C4-2B (cell line): Measurements from ENCODE around the gene DNAJB5.

Experiments
- H3K27ac ChIP-seq: fragments of 450-650 bp; 2 replicates; pipeline ENCODE4 v1.5.1; 2017
- ZFX ChIP-seq: fragments of 450-650 bp; IDR thresholded peaks from 2 replicates; pipeline ENCODE4 v1.6.1; 2017
- TF ChIP-seq, protein P1 (sequence below): fragments of 450-650 bp; conservative IDR thresholded peaks from 2 replicates; pipeline ENCODE4 v1.5.1; 2017; ENCODE audit warnings: mild to moderate bottlenecking

DNAJB5 gene

DNA sequence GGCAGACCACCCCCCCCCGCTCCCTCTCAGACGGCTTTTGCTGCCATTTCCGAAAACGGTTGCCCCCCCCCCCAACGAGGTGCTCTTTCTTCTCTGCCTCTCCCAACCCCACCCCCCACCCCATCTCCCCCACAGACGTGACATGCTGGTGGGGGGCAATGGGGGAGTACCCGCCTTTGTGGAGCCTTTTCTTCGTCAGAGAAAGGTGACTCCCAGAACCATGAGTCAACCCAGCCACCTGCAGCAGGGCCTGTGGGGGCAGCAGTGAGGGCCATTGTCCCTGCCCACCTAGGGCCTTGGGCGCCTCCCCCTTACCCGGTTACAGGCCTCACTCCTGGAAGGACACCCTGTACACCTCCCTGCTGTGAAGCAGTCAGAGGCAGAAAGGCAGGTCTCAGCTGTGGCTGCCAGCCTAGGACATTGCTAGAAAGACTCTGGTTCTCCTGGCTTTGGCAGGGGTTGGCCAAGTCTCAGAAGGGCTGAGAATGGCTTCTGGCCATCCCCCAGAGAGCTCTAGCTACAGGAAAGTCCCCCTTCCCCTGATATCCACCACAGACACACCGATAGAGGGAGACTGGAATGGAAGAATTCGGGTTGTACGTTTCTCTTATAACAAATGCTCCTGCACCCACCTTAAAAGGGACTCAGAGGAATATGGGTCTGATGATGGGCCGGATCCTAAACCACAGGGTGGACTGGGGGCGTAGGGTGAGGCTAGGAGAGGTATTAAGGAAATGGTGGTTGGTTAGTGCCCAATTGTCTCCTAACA is 2.2 kb downstream of the DNAJB5 start:
- no peak overlapping the region for H3K27ac ChIP-seq
- TF ChIP-seq, protein P1, sequence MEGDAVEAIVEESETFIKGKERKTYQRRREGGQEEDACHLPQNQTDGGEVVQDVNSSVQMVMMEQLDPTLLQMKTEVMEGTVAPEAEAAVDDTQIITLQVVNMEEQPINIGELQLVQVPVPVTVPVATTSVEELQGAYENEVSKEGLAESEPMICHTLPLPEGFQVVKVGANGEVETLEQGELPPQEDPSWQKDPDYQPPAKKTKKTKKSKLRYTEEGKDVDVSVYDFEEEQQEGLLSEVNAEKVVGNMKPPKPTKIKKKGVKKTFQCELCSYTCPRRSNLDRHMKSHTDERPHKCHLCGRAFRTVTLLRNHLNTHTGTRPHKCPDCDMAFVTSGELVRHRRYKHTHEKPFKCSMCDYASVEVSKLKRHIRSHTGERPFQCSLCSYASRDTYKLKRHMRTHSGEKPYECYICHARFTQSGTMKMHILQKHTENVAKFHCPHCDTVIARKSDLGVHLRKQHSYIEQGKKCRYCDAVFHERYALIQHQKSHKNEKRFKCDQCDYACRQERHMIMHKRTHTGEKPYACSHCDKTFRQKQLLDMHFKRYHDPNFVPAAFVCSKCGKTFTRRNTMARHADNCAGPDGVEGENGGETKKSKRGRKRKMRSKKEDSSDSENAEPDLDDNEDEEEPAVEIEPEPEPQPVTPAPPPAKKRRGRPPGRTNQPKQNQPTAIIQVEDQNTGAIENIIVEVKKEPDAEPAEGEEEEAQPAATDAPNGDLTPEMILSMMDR, result no peak; the same call in 1 of the 2 replicates
- TF ChIP-seq ZFX, result no peak

DNA sequence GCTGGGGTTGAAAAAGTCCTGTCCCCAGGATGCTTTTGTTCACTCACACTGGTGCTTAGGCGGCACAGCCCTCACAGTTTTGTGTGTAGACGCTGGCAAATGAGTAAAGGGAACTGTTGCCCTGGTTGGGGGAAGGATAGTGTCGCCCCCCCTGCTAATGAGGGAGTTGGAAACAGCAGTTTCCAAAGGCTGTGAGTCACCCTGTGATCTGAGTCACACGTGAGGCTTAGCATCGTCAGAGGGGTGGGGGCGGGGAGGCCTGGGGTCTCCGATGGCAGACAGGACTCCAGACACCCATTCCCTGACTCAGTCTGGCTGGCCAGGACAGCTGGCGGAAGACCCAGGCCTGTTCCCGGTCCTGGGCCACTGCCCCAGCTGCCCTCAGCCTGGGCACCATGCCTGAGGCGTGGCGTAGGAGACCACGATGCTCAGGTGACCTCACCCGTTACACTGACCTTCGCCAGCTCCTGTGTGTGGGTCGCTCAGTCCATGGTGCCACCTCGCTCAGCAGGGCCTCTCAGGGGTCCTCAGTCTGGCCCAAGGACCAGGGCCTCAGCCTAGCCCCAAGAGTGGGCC is 2.9 kb downstream of the DNAJB5 start:
- TF ChIP-seq, protein P1, result no peak
- TF ChIP-seq ZFX, result no peak
- no peak overlapping the region for H3K27ac ChIP-seq

DNA sequence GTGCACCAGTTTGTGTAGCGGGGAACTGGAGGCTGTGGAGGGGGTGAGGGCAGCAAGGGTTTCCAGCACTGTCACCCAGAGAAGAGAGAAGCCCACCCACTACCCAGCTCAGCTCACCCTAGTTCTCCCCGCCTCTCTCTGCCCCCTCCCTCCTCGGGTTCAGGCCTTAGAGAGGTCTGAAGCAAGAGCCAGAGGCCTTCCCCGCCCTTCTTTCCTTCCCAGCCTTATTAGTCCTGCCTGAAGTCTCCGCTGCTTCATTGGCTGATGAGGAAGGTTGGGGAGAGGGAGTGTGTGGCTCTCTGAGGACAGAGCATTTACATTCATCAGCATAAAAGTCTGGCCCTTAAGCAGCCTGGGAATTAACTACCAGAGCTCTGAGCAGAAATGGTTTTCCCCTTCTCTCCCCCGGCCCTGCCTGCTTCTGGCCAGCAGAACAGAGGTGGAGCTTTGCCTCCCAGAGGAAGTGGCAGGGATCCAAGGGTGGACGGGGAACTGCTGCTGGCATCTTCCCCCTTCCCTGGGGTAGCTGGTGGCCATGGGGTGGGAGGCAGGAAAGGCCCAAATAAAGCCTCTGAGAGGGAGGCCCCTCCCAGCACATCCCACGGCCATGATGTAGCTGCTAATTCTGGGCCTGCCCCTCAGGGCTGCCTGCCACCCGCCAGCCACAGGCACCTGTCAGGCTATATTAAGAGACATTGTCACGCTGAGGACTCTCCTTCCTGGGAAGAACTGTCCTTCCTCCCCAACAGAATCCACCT is 4.1 kb downstream of the DNAJB5 start:
- no peak for TF ChIP-seq ZFX
- TF ChIP-seq, protein P1, result no peak
- no peak overlapping the region for H3K27ac ChIP-seq

DNA sequence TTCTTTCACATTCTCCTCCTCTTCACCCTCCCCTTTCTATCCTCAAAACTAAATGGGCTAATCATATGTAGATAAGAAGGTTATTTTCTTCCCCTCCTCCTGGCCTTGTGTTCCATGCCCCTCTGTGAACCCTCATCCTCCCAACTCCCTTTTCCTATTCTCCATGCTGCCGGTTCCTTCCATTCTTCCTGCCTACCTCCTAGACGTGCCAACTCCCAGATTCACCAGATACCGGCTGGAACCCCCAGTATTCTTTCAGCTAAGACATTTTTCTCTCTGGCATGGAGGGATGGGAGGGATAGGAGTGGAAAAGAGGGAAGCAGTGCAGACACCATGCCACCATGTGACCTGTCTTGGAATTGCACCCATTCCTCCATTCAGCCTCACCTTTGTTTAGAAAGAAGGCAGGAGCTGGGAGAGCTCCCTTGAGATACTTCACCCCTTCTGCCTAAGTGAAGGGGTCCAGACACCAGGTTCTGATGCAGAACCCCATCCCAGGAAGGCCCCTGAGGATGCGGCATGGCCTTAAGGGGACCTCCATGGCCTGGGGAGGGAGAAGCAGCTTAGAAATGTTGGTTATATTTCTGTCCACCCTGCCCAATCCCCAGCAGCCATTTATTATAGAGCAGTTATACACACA is 4.8 kb downstream of the DNAJB5 start:
- H3K27ac ChIP-seq, result no peak overlapping the region
- TF ChIP-seq, protein P1, result peak; percentile 85
- TF ChIP-seq ZFX, result no peak

DNA sequence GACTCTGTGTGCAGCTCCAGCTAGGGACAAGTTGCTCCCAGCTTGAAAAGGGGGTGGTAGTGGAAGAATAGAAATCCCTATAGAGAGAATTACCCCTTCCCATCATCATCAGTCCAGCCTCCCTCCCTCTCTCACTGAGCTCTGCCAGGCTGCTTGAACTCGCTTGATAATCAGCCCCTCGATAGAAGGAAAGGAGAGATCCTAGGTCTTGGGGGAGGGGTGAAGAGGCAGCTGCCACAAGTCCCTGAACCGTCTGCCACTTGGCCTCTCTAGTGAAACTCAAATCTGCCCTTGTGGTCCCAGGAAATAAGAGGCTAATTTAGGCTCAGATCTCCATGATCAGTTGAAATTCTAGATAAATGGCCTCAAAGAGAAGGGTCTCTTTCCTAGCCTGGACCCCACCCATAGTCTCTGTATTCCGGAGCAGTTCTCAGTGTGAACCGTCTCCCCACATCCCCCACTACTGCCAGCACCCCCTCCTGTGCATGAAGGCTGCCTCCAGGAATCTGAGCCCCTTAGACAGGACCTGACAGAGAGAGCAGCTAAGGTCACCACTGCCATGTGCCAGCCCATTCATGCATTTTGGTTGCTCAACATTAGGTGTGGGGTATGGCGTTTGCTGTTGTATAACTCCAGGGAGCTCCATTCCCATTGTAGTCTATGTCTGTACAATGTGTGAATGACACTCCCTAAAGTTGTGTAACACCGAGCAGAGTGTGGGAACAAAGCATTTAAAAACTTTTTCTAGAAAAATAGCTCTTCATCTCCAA is 5.5 kb downstream of the DNAJB5 start:
- H3K27ac ChIP-seq, result no peak overlapping the region
- TF ChIP-seq, protein P1, result no peak
- TF ChIP-seq ZFX, result no peak

DNA sequence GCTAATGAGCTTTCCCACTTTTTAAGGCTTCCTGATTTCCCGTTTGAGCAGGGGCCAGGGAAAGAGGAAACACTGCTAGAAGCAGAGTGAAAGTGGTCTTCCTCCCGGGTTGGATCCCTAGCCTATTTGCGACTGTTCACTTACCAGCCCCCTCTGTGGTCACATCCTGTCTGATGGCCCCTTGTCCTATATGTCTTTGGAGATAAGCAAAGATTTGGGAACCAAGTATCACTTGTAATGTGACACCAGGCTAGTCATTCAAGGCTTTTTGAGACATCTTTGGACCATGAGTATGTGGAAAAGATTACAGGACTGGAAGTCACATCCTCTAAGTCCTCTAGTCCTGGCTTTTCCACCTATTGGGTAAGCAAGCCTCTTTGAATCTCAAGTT is 6.1 kb downstream of the DNAJB5 start:
- H3K27ac ChIP-seq, result no peak overlapping the region
- no peak for TF ChIP-seq ZFX
- TF ChIP-seq, protein P1, result no peak
